Measurements from ENCODE around the gene LARGE1. TPM values are rescaled to one million over a fixed set of nuclear protein-coding genes. Genes with fewer than 3 reads are reported as not detected.

The LARGE1 gene
- total and polyA plus RNA-seq, 2 of the 4 experiments (the other 2 are of a cell fraction): 6.2 to 12.4 TPM

DNA sequence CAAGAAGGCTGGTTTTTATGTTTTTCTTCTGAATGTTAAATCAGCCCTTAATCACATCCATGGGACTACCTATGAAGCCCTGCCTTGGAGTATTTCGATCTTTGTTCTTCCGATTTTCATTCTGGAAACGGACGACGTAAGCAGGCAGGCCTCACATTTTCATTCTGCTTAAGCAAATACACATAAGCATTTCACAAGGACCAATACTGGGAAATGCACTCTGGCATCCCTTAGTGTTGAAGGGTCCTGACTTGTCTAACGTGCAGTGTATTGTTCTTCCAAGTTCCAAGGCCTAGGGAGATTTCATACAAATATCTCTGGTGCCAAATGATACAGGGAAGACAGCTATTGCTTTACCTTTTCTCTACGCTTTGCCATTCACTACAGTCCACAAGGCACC, 143.8 kb downstream of the LARGE1 start:
- no peak overlapping the region for H4K8ac ChIP-seq (ENCODE audit: low read depth in 2 of 2, low read length in 2 of 2)
- H3K23ac ChIP-seq (ENCODE audit: low read depth, low read length): no peak overlapping the region
- no peak overlapping the region for H3K4me2 ChIP-seq (ENCODE audit: low read depth, low read length)
- peaks cover 8 to 12% of the 10 kb centered on the region in 2 experiments; a peak in 3 of 4 replicates for H3K79me1 ChIP-seq (ENCODE audit: low read depth in 1 of 2, low read length in 2 of 2)
- no peak overlapping the region for H4K5ac ChIP-seq (ENCODE audit: low read depth, low read length)
- no peak overlapping the region for H3K4me3 ChIP-seq (ENCODE audit: insufficient read depth, low read depth, low read length)
- H2BK20ac ChIP-seq (ENCODE audit: low read depth, low read length): no peak overlapping the region
- H3K56ac ChIP-seq (ENCODE audit: extremely low read depth, insufficient read depth, low read length): no peak overlapping the region
- POLR2A ChIA-PET (ENCODE audit: unreplicated experiment): no interaction called here
- no peaks in the 10 kb centered on the region for H3K9me3 ChIP-seq (ENCODE audit: control insufficient read depth, insufficient read depth, low read length)
- no peak overlapping the region for H3K4ac ChIP-seq (ENCODE audit: low read depth, low read length)
- TF ChIP-seq RCOR1 (IDR thresholded peaks at IDR 0.05; ENCODE audit: insufficient replicate concordance, low read length) (no peak), BHLHE40 (IDR thresholded peaks at IDR 0.05; ENCODE audit: low read depth, low read length) (no peak), POLR2A (IDR thresholded peaks at IDR 0.05; ENCODE audit: low read depth, low read length) (no peak), RAD21 (IDR thresholded peaks at IDR 0.05; ENCODE audit: low read length) (no peak), SMC3 (IDR thresholded peaks at IDR 0.05; ENCODE audit: low read depth, low read length) (no peak), RFX5 (IDR thresholded peaks at IDR 0.05; ENCODE audit: low read depth, low read length) (no peak), FOS (IDR thresholded peaks at IDR 0.05; ENCODE audit: low read depth, low read length) (no peak), MAZ (IDR thresholded peaks at IDR 0.05; ENCODE audit: borderline replicate concordance, low read depth, low read length) (no peak), CEBPB (IDR thresholded peaks at IDR 0.05; ENCODE audit: low read depth, low read length) (no peak), NFE2L2 (IDR thresholded peaks at IDR 0.05; ENCODE audit: low read depth, low read length) (no peak), CTCF (conservative IDR thresholded peaks at IDR 0.05; ENCODE audit: low read depth, low read length) (no peak), MXI1 (IDR thresholded peaks at IDR 0.05; ENCODE audit: borderline replicate concordance, low read depth, low read length) (no peak), MAFK (IDR thresholded peaks at IDR 0.05; ENCODE audit: low read depth, low read length) (no peak), USF2 (IDR thresholded peaks at IDR 0.05; ENCODE audit: low read depth, low read length) (no peak), CHD1 (IDR thresholded peaks at IDR 0.05; ENCODE audit: low read depth, low read length) (no peak)
- TF ChIP-seq, protein P1, sequence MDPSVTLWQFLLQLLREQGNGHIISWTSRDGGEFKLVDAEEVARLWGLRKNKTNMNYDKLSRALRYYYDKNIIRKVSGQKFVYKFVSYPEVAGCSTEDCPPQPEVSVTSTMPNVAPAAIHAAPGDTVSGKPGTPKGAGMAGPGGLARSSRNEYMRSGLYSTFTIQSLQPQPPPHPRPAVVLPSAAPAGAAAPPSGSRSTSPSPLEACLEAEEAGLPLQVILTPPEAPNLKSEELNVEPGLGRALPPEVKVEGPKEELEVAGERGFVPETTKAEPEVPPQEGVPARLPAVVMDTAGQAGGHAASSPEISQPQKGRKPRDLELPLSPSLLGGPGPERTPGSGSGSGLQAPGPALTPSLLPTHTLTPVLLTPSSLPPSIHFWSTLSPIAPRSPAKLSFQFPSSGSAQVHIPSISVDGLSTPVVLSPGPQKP (IDR thresholded peaks at IDR 0.05; ENCODE audit: borderline replicate concordance, low read depth, low read length): no peak
- no peaks in the 10 kb centered on the region for H3K4me1 ChIP-seq (ENCODE audit: control insufficient read depth, insufficient read depth, low read length)
- no peaks in the 10 kb centered on the region for H3K27me3 ChIP-seq (ENCODE audit: control insufficient read depth, insufficient read depth, low read length)
- H2AK5ac ChIP-seq (ENCODE audit: low read depth, low read length): no peak overlapping the region
- no peak overlapping the region for H3K27ac ChIP-seq (ENCODE audit: insufficient read depth, low read length)
- dilution Hi-C loops (cut with HindIII; ENCODE audit: low sequenced_read_pairs, unreplicated experiment): no loop called here
- H2AK9ac ChIP-seq (replicated peaks; ENCODE audit: low read depth, low read length, poor library complexity): no peak overlapping the region
- no peak overlapping the region for H4K91ac ChIP-seq (ENCODE audit: insufficient read depth, low read depth, low read length)
- no TSS peak for BruUV-seq (replicated peaks)
- no peak overlapping the region for H2BK5ac ChIP-seq (ENCODE audit: low read depth, low read length, poor library complexity, severe bottlenecking)
- no peak overlapping the region for H3K9ac ChIP-seq (ENCODE audit: low read depth, low read length)
- no peak for DNase-seq
- CTCF ChIA-PET: no interaction called here
- H2BK120ac ChIP-seq (ENCODE audit: low read depth, low read length): no peak overlapping the region
- in situ Hi-C loops (cut with MboI; ENCODE audit: low sequenced_read_pairs): no loop called here
- no peak overlapping the region for H3K14ac ChIP-seq (replicated peaks; ENCODE audit: low read depth, low read length)
- H3K9me1 ChIP-seq (ENCODE audit: insufficient read depth, low read length): no peaks in the 10 kb centered on the region
- intact Hi-C loops (cut with micrococcal nuclease): no loop called here
- no peaks in the 10 kb centered on the region for H3K36me3 ChIP-seq (ENCODE audit: control insufficient read depth, insufficient read depth, low read length)
- ATAC-seq (ENCODE audit: low read depth): no peak
- WGBS, 2 experiments (ENCODE audit: extremely low coverage in 2 of 2, insufficient read length in 1 of 2): no CpG with 5 or more reads among the region's 7 CpGs
- H2BK15ac ChIP-seq (ENCODE audit: low read depth, low read length): no peak overlapping the region
- H4K20me1 ChIP-seq (ENCODE audit: insufficient read depth, low read length): peaks cover 3% of the 10 kb centered on the region
- H2AFZ ChIP-seq (replicated peaks; ENCODE audit: low read length, poor library complexity): no peak overlapping the region
- no peak overlapping the region for H3K18ac ChIP-seq (ENCODE audit: low read depth, low read length)

Data from IMR-90 (cell line).